Measurements from ENCODE around the gene SPOUT1.
"Not testable (repeated sequence)": the region's sequence is repeated elsewhere in the genome, so short reads cannot be mapped to it uniquely, and the experiment has no call there.

Gene SPOUT1

DNA sequence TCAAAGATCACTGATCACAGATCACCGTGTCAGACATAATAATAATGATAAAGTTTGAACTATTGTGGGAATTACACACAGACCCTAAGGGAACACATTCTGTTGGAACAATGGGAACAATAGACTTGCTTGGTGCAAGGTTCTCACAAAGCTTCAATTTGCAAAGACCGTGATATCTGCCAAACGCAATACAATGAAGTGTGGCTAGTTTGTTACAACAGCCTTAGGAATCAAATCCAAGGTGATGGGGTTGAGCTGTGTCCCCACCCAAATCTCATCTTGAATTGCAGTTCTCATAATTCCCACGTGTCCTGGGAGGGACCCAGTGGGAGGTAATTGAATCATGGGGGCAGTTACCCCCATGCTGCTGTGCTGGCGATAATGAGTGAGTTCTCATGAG is 31.3 kb upstream of the SPOUT1 start:
- DNase-seq (ENCODE audit: low read depth, low spot score), result no peak
- in situ Hi-C loops (cut with HindIII; ENCODE audit: low sequenced_read_pairs), result no loop called here
- no peak overlapping the region for H3K4me3 ChIP-seq (ENCODE audit: low read depth, low read length)
- TF ChIP-seq, protein P1, sequence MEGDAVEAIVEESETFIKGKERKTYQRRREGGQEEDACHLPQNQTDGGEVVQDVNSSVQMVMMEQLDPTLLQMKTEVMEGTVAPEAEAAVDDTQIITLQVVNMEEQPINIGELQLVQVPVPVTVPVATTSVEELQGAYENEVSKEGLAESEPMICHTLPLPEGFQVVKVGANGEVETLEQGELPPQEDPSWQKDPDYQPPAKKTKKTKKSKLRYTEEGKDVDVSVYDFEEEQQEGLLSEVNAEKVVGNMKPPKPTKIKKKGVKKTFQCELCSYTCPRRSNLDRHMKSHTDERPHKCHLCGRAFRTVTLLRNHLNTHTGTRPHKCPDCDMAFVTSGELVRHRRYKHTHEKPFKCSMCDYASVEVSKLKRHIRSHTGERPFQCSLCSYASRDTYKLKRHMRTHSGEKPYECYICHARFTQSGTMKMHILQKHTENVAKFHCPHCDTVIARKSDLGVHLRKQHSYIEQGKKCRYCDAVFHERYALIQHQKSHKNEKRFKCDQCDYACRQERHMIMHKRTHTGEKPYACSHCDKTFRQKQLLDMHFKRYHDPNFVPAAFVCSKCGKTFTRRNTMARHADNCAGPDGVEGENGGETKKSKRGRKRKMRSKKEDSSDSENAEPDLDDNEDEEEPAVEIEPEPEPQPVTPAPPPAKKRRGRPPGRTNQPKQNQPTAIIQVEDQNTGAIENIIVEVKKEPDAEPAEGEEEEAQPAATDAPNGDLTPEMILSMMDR (IDR thresholded peaks at IDR 0.05; ENCODE audit: low read depth, low read length), result no peak

DNA sequence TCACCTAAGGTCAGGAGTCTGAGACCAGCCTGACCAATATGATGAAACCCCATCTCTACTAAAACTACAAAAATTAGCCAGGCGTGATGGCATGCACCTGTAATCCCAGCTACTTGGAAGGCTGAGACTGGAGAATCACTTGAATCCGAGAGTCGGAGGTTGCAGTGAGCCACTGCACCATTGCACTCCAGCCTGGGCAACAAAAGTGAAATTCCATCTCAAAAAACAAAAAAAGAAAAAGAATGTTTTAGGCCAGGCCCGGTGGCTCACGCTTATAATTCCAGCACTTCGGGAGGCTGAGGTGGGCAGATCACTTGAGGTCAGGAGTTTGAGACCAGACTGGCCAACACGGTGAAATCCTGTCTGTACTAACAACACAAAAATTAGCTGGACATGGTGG is 28.9 kb upstream of the SPOUT1 start:
- DNase-seq (ENCODE audit: low read depth, low spot score); H3K4me3 ChIP-seq (ENCODE audit: low read depth, low read length); in situ Hi-C loops (cut with HindIII; ENCODE audit: low sequenced_read_pairs): not testable (repeated sequence)

DNA sequence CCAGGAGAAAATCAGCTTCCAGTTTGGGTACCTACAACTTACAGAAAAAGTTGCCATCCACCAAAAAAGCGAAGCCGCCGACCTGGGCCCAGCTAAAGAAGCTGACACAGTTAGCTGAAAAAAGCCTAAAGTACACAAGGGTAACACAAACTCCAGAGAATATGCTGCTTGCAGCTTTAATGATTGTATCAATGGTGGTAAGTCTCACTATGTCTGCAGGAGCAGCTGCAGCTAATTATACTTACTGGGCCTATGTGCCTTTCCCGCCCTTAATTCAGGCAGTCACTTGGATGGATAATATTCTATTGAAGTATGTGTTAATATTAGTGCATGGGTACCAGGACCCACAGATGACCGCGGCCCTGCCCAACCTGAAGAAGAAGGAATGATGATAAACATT is 24.9 kb upstream of the SPOUT1 start:
- DNase-seq (ENCODE audit: low read depth, low spot score); H3K4me3 ChIP-seq (ENCODE audit: low read depth, low read length); in situ Hi-C loops (cut with HindIII; ENCODE audit: low sequenced_read_pairs): not testable (repeated sequence)

DNA sequence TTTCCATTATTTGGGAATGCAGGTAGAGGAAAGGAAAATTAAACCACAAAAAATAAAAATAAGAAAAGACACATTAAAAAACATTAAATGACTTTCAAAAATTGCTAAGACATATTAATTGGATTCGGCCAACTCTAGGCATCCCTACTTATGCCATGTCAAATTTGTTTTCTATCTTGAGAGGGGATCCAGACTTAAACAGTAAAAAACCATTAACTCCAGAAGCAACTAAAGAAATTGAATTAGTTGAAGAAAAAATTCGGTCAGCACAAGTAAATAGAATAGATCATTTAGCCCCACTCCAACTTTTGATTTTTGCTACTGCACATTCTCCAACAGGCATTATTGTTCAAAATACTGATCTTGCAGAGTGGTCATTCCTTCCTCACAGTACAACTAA is 23.1 kb upstream of the SPOUT1 start:
- in situ Hi-C loops (cut with HindIII; ENCODE audit: low sequenced_read_pairs), result not testable (repeated sequence)

DNA sequence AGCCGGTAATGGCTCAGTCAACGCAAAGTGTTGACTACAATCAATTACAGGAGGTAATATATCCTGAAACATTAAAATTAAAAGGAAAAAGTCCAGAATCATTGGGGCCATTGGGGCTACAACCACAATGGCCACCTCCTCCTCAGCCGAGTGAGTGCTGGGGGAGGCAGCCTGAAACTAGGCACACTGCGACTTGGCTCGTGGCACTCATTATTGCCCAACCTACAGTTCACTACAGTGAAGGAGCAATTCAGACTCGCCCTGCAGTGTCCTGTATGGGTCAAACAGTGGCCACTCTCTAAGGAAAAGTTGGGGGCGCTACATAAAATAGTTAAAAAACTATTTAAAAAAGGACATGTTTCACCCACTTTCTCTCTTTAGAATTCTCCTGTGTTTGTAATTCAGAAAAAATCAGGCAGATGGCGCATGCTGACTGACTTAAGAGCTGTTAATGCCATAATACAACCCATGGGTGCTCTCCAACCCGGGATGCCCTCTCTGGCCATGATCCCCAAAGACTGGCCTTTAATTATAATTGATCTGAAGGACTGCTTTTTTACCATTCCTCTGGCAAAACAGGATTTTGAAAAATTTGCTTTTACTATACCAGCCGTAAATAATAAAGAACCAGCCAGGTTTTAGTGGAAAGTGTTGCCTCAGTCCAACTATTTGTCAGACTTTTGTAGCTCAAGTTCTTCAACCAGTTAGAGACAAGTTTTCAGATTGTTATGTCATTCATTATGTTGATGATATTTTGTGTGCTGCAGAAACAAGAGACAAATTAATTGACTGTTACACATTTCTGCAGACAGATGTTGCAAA is 22.4 kb upstream of the SPOUT1 start:
- peak; percentile 34 for DNase-seq (ENCODE audit: low read depth, low spot score)
- H3K4me3 ChIP-seq (ENCODE audit: low read depth, low read length); in situ Hi-C loops (cut with HindIII; ENCODE audit: low sequenced_read_pairs): not testable (repeated sequence)
- TF ChIP-seq, protein P1 (IDR thresholded peaks at IDR 0.05; ENCODE audit: low read depth, low read length), result peak; percentile 23

More for the DNA sequence above, 23.1 kb upstream of the SPOUT1 start:
- H3K4me3 ChIP-seq (ENCODE audit: low read depth, low read length); DNase-seq (ENCODE audit: low read depth, low spot score): not testable (repeated sequence)

DNA sequence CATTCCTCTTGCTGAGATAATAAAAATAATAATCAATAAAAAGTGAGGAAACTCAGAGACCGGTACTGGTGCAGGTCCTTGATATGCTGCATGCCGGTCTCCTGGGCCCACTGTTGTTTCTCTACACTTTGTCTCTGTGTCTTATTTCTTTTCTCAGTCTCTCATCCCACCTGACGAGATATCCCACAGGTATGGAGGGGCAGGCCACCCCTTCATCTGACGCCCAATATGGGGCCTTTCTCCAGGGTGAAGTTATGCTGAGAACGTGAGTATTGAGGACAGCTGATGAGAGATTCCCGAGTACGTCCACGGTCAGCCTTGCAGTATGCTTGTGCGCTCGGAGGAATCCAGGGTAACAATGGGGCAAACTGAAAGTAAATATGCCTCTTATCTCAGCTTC is 21.4 kb upstream of the SPOUT1 start:
- H3K4me3 ChIP-seq (ENCODE audit: low read depth, low read length); DNase-seq (ENCODE audit: low read depth, low spot score); in situ Hi-C loops (cut with HindIII; ENCODE audit: low sequenced_read_pairs): not testable (repeated sequence)

DNA sequence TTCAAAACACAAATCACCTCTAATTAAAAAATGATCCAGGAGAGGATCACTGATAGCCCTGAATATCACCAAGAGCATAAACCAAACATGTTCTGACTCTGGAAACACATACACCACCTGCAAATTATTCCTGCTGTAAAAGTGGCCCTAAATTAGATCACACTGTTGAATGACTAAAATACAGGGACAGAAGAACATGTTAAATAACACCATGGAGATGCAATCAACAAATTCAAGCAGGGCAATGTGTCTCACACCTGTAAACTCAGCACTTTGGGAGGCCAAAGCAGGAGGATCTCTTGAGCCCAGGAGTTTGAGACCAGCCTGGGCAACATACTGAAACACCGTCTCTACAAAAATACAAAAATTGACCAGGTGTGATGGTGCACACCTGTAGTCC is 18.2 kb upstream of the SPOUT1 start:
- H3K4me3 ChIP-seq (ENCODE audit: low read depth, low read length), result no peak overlapping the region
- in situ Hi-C loops (cut with HindIII; ENCODE audit: low sequenced_read_pairs), result no loop called here
- TF ChIP-seq, protein P1 (IDR thresholded peaks at IDR 0.05; ENCODE audit: low read depth, low read length), result no peak
- no peak for DNase-seq (ENCODE audit: low read depth, low spot score)

DNA sequence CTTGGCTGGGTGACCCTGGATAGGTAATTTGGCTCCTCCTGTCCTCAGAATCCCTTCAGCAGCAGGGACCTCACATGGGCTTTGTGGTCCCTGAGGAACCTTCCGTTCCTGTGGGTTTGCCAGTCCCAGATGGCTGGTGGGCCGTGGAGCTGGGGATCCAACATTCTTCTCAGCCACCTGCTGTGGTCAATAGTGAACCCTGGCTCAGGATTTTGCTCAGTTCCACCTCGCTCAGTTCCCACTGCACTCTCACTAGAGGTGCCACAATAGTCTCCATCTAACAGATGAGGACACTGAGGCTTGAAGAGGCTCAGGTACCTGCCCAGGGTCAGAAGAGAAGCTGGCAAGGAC is 17.1 kb upstream of the SPOUT1 start:
- TF ChIP-seq, protein P1 (IDR thresholded peaks at IDR 0.05; ENCODE audit: low read depth, low read length), result no peak
- in situ Hi-C loops (cut with HindIII; ENCODE audit: low sequenced_read_pairs), result no loop called here
- H3K4me3 ChIP-seq (ENCODE audit: low read depth, low read length), result no peak overlapping the region
- no peak for DNase-seq (ENCODE audit: low read depth, low spot score)

Measured in astrocyte of the spinal cord (primary cell).